Mucosa of stomach (tissue), 1 donor: Measurements from ENCODE around the gene TRIP4.
"Not testable (repeated sequence)": the region's sequence is repeated elsewhere in the genome, so short reads cannot be mapped to it uniquely, and the experiment has no call there.

Source experiments
- H3K27me3 ChIP-seq: one replicate; pipeline ENCODE4 v1.7.0; 2013; ENCODE audit warnings: mild to moderate bottlenecking, low read length; ENCODE audit not compliant: control insufficient read depth, insufficient read depth
- H3K36me3 ChIP-seq: one replicate; pipeline ENCODE4 v1.7.0; 2013; ENCODE audit warnings: low read length; ENCODE audit not compliant: control insufficient read depth, insufficient read depth
- H3K4me1 ChIP-seq: one replicate; pipeline ENCODE4 v1.7.0; 2013; ENCODE audit warnings: mild to moderate bottlenecking, low read length; ENCODE audit not compliant: control insufficient read depth, insufficient read depth
- H3K4me3 ChIP-seq: one replicate; pipeline ENCODE4 v1.7.0; 2013; ENCODE audit warnings: low read length
- H3K9ac ChIP-seq: one replicate; pipeline ENCODE4 v1.7.0; 2013; ENCODE audit warnings: mild to moderate bottlenecking, low read length, moderate library complexity
- H3K9me3 ChIP-seq: one replicate; pipeline ENCODE4 v1.7.0; 2013; ENCODE audit warnings: mild to moderate bottlenecking, low read length, moderate library complexity; ENCODE audit not compliant: control insufficient read depth
- donor health status: Pancreatic carcinoma.

The TRIP4 gene

DNA sequence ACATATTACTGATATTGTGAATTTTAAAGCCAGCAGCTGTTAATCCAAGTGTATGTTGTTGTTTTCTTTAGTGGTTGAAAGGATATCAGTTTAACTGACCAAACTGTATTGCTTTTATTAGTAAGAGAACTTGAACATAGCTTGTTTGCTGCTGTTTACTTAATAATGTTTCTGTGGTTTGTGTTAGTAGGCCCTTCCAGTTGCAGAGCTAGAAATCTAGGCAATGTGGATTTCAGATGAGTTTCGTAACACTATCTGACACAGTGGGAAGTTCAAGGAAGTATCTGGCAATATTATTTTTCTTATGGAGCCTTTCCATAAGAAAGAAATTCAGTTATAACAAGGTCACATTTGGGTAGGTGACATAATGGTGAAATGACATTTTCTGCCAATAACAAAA, 91.2 kb downstream of the TRIP4 start:
- Histone ChIP-seq H3K9ac (peak overlapping the region; percentile 28), H3K27me3 (no peaks in the 10 kb centered on the region), H3K9me3 (no peaks in the 10 kb centered on the region), H3K36me3 (no peaks in the 10 kb centered on the region), H3K4me3 (no peak overlapping the region), H3K4me1 (no peaks in the 10 kb centered on the region)

DNA sequence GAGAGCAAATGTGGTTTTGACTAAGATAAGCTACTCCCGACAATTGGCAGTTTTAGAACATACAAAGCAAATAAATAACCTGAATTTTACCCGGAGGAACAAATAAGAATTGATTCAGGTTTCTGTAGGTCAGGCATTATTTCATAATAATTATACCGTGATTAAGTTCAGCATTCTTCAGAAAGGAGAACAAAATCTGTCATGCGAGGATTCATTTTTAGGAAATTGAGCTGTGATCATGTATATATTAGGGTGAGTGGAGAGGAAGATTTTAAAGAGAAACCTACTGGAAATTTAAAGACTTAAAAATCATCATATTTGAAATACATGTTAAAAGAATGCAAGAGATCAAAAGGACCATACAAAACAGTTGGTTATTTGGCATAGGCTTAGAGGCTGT, 93.3 kb downstream of the TRIP4 start:
- H3K27me3 ChIP-seq, result no peaks in the 10 kb centered on the region
- no peaks in the 10 kb centered on the region for H3K4me1 ChIP-seq
- H3K36me3 ChIP-seq, result no peaks in the 10 kb centered on the region
- H3K9me3 ChIP-seq, result no peaks in the 10 kb centered on the region
- H3K4me3 ChIP-seq, result no peak overlapping the region
- no peak overlapping the region for H3K9ac ChIP-seq

DNA sequence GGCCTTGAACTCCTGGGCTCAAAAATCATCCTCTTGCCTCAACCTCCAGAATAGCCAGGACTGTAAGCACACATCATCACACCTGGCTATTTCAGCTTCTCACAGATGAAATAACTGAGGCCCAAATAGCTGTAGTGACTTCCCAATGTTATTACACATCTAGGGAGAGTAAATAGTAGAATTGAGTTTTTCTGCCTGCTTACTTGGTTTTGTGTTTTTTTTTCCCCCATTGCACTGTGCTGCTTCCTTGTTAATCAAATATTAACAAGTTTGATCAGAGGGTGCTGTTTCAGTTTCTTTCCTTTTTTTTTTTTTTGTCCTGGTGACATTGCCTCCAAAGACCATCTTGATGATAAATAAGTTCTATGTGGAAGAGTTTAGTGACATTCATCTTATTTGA, 96.1 kb downstream of the TRIP4 start:
- Histone ChIP-seq H3K27me3 (no peaks in the 10 kb centered on the region), H3K36me3 (no peaks in the 10 kb centered on the region), H3K4me1 (no peaks in the 10 kb centered on the region), H3K9me3 (no peaks in the 10 kb centered on the region), H3K9ac (no peak overlapping the region), H3K4me3 (no peak overlapping the region)

DNA sequence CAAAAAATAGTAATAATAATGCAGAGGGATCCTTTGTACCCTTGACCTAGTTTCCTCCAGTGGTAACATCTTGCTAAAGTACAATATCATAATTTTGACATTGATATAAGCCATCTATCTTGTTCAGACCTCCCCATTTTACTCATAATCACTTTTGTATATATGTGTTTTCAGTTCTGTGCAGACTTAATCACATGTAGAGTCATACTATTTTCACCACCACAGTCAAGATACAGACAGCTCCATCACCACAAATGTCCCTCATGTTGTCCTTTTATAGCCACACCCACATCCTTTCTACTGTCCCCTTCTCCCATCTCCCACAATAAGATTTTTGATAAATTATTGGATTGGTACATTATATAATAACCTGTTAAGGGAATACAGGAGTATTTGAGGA, 98.2 kb downstream of the TRIP4 start:
- Histone ChIP-seq H3K27me3 (no peaks in the 10 kb centered on the region), H3K9ac (no peak overlapping the region), H3K36me3 (no peaks in the 10 kb centered on the region), H3K4me1 (no peaks in the 10 kb centered on the region), H3K9me3 (no peaks in the 10 kb centered on the region), H3K4me3 (no peak overlapping the region)

DNA sequence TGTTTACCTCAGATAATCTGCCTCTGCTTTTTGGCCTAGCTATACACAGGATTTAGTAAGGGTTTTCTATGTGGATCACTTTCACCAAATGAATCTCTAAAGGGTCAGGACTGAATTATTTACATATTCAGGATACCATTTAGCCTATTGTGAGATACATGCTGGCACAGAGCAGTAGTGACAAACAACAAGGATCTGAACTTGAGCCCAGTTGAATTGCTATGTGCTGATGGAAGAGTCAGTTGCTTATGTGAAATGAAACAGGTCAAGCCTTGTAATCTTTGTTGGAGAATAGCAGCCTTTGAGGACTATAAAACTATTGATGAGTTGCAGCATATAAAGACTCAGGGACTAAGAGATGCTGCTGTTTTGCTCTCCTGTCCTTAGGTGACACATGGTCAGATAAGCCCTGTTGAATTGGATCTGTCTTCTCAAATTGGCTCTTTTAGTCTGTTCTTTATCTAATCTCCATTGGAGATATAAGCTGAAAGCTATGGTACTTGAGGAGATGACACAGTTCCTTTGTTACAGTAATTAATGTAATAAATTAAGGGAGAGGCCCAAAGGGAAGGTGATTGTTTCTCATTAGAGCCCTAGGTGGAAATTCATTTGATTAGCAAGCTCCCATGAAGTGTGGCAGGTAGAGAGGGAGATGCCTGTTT, 103.1 kb downstream of the TRIP4 start:
- Histone ChIP-seq H3K27me3 (no peaks in the 10 kb centered on the region), H3K9ac (no peak overlapping the region), H3K36me3 (no peaks in the 10 kb centered on the region), H3K9me3 (no peaks in the 10 kb centered on the region), H3K4me1 (no peaks in the 10 kb centered on the region), H3K4me3 (no peak overlapping the region)

DNA sequence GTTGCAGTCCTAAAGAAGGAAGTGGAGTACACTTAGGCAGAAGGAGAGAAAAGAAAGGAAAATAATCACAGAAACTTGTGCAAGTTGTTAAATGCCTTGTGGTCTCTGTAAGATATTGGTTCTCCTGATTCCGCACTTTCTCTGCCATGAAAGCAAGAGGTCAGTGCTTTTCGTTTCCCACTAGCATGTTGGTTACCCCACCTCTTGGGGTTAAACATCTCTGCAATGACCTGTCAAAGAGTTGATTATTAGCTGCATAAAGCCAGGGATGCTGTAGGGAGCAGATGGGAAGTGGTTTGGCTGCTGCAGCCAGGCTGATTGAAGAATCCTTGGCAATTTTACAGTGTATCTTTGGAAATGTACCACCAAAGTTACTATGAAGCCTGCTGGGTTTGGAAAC, 106.0 kb downstream of the TRIP4 start:
- H3K4me1 ChIP-seq, result no peaks in the 10 kb centered on the region
- no peak overlapping the region for H3K4me3 ChIP-seq
- no peaks in the 10 kb centered on the region for H3K36me3 ChIP-seq
- H3K9ac ChIP-seq, result no peak overlapping the region
- no peaks in the 10 kb centered on the region for H3K9me3 ChIP-seq
- no peaks in the 10 kb centered on the region for H3K27me3 ChIP-seq

DNA sequence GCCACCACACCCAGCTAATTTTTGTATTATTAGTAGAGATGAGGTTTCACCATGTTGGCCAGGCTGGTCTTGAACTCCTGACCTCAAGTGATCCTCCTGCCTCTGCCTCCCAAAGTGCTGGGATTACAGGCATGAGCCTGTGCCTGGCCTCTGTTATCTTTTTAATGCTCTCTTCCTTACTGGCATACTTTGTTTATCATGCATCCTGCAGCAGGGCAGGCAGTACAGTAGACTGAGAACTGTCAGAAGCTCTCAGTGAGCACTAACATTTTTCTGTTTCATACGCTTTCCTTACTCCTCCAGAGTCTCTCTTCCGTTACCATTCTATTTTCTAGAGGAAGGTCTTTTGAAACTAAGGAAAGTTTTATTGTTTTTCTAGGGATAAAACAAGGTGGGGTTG, 108.3 kb downstream of the TRIP4 start:
- H3K9ac ChIP-seq, H3K4me3 ChIP-seq, H3K36me3 ChIP-seq, H3K4me1 ChIP-seq, H3K9me3 ChIP-seq, H3K27me3 ChIP-seq: not testable (repeated sequence)

DNA sequence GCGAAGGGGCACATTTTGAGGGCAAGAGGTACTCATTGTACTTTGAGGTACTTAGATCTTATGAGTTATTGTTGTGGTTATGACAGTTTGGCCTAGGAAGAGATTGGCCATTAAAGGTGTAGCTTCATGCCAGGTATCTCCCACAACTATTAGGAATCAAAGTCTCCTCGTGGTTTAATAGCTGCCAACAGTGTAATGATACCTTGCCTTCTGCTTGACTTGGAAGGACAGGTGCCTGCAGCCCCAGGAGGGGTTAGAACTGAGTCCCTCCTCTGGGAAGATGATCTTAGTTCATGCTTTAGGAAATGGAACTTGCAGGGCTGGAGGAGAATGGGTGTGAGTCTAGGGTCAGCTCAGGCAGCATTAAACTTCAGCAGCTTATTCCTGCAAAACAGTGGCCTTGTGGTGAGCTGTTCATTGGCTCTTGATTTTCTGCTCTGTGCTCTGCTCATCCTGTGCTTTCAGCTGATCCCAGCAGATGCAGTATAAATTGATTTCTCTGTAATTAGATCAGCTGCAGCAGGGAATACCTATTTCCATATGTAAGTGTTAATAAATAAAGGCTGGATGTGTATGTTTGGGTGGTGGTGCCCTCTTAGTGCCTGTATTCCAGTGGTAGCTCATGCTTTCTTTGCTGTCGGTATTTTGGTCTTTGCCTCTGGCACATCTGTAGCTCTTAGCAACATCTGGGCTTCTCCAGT, 113.2 kb downstream of the TRIP4 start:
- Histone ChIP-seq H3K9ac (no peak overlapping the region), H3K4me3 (no peak overlapping the region), H3K36me3 (peaks cover 7% of the 10 kb centered on the region), H3K27me3 (no peaks in the 10 kb centered on the region), H3K9me3 (no peaks in the 10 kb centered on the region), H3K4me1 (peaks cover 30% of the 10 kb centered on the region)

DNA sequence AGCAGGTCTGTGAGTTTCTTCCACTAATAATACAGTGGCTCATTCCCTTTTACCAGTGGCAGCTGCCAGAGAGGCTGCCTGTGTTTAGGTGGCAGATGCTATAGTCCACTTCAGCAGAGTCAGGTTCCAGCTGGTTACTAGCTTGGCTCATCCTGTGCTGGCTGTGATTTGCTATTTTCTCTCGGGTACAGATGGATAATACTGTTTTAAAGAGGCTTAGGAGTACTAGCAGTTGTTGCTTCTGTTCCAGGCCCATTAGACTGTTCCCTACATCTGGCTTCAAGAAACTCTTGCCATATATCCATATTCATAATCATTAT, 113.7 kb downstream of the TRIP4 start:
- Histone ChIP-seq H3K9ac (no peak overlapping the region), H3K36me3 (peaks cover 7% of the 10 kb centered on the region), H3K4me1 (peaks cover 30% of the 10 kb centered on the region), H3K4me3 (no peak overlapping the region), H3K9me3 (no peaks in the 10 kb centered on the region), H3K27me3 (no peaks in the 10 kb centered on the region)

DNA sequence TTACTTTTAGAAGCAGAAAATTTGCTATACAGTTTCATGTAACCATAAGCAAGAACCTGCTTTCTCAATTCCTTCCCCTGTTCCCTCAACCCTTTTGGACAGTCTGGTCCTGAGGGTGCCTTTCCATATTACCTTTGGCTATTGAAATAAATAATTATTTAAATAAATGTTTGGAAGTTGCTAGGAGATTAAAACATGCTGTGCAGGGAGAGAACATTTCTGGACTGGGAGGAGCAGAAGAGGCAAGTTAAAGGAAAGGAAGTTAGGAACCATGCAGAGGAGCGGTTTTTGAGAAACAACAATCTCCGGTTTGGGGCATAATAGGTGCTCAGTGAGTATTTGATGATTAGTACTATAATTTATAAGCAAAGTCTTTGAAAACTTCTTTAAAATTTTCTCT, 114.5 kb downstream of the TRIP4 start:
- Histone ChIP-seq H3K27me3 (no peaks in the 10 kb centered on the region), H3K36me3 (peaks cover 7% of the 10 kb centered on the region), H3K4me1 (peaks cover 35% of the 10 kb centered on the region), H3K4me3 (no peak overlapping the region), H3K9ac (no peak overlapping the region), H3K9me3 (no peaks in the 10 kb centered on the region)

DNA sequence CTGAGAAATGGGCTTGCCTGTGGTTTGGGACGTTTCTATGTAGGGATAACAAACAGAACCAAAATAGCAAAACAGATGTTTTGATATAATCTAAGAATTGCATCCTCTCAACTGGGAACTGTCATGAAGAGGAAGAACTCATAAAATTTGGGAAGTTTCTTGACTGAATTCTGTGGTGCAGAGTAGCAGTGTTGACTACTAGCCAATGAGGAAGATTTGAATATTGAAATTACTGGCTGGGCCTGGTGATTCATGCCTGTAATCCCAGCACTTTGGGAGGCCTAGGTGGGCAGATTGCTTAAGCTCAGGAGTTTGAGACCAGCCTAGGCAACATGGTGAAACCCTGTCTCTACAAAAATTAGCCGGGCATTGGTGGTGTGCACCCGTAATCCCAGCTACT, 114.9 kb downstream of the TRIP4 start:
- Histone ChIP-seq H3K9me3 (no peaks in the 10 kb centered on the region), H3K27me3 (no peaks in the 10 kb centered on the region), H3K4me3 (no peak overlapping the region), H3K36me3 (peaks cover 7% of the 10 kb centered on the region), H3K9ac (no peak overlapping the region), H3K4me1 (peaks cover 39% of the 10 kb centered on the region)

DNA sequence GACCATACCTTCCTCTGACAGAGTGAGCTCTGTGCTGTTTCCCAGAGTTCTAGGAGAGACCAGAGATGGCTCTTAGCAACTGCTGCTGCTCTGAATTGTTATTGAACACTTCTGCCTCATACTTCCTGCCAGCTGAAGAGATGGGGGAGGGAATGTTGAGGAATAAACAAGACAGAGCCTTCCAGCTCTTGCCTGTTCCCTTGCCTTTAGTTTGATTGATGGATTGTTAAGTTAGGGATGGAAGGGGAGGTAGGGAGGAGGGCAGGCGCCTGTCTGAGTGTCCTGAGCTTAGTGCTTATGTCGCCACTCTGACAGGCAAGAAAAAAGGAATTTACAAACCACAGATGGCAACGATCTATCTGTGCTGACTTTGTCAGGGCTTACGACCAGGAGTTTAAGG, 115.6 kb downstream of the TRIP4 start:
- H3K27me3 ChIP-seq, result no peaks in the 10 kb centered on the region
- H3K4me1 ChIP-seq, result peaks cover 46% of the 10 kb centered on the region
- no peak overlapping the region for H3K9ac ChIP-seq

DNA sequence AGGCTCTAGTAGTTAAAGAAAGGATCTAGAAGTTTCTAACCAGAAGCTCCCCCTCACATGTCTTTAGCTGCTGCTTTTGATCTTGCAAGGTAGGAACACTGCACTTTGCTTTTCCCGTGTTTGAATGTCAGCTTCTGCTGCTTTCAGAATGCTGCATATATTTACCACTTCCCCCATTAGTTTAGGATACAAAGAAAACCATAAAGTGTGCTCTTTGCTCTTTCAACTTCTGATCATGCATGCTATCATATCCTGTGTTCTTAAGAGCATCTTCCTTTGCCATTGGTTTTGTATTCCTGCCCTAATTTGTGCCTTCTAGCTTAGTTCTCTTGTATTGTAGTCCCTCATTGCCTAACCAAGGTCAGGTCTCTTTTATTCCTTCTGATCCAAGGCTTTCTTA, 116.0 kb downstream of the TRIP4 start:
- no peak overlapping the region for H3K4me3 ChIP-seq

More for the DNA sequence above, 115.6 kb downstream of the TRIP4 start:
- Histone ChIP-seq H3K9me3 (no peaks in the 10 kb centered on the region), H3K4me3 (no peak overlapping the region), H3K36me3 (peaks cover 7% of the 10 kb centered on the region)

More for the DNA sequence above, 116.0 kb downstream of the TRIP4 start:
- Histone ChIP-seq H3K9ac (no peak overlapping the region), H3K27me3 (no peaks in the 10 kb centered on the region), H3K36me3 (peaks cover 7% of the 10 kb centered on the region), H3K9me3 (no peaks in the 10 kb centered on the region), H3K4me1 (peaks cover 50% of the 10 kb centered on the region)
